Measurements from ENCODE around the gene TMEM129.

Gene TMEM129

GRCh38 chr4:1758306-1759121, 37.4 kb upstream of the TMEM129 start:
- DNase-seq: peak; percentile 11

DNA sequence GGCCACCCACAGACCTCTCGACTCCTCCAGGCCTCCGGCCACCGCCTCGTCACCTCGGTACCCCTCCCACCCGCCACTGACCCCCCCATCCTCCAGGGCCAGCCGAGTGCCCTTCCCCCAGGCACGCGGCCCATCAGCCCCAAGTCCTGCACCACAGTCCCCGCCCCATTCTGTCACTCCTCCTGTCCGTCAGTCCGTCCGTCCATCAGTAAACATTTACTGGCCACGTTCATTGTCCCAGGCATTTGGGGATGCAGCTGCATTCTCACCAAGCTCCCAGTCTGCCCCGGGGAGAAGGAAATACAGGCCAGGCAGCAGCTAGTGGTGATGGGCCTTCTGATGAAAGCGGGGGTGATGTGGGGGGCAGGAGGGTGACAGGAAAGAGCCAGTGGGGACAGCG, 36.7 kb upstream of the TMEM129 start:
- DNase-seq: no peak

GRCh38 chr4:1756893-1757779, 36.0 kb upstream of the TMEM129 start:
- DNase-seq: no peak

GRCh38 chr4:1756079-1756478, 35.0 kb upstream of the TMEM129 start:
- DNase-seq: no peak

- DNase-seq: no peak
These were observed 34.2 kb upstream of the TMEM129 start for GRCh38 chr4:1755297-1755696.

- DNase-seq: peak; percentile 86
These were observed 33.2 kb upstream of the TMEM129 start for GRCh38 chr4:1754336-1754735.

DNA sequence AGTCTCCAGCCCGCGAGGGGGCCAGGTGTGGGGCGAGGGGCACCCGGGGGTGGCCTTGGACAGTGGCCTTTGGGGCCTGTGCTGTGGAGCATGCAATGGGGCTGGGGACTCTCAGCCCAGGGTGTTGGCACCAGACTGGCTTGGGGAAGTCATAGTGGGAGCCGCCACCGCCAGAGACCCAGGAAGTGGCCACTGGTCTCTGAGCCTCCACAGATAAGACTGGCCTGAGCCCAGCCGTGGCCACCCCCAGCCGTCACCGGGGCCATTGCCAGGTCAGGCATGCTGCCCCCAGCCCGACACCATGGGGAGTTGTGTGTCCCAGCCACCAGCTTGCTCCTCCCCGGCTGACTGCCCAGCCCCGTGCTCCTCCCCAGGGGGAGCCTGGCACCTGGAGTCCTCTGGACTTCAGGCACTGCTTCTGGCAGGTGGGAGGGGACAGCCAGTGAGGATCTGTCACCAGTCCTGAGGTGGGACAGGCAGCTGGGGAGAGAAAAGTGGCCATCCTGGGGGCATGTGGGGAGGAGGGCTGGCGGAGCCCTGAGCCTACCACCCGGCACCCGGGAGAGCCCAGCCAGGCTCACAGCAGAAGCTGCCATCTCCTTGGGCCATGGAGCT, 32.7 kb upstream of the TMEM129 start:
- no peak for DNase-seq

- DNase-seq: no peak
These were observed 32.2 kb upstream of the TMEM129 start for GRCh38 chr4:1753294-1753696.

- peak; percentile 35 for DNase-seq
These were observed 31.3 kb upstream of the TMEM129 start for GRCh38 chr4:1752284-1753041.

DNA sequence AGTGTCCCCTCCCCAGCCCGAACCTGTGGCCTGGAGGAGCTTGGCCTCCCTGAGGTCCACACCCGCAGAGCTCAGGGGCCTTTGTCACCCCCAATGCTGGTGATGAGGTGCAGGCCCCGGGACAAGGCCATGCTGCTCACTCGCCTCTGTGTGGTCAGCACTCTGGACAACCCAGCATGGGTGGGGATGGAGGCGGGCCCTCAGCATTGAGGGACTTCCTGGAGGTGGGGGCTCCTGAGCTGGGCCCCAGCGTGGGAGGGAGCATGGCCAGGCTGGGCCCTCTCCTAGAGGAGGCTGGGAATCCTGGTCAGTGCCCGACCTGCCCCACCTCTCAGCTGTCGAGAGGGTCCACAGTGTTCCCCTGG, 30.8 kb upstream of the TMEM129 start:
- no peak for DNase-seq

DNA sequence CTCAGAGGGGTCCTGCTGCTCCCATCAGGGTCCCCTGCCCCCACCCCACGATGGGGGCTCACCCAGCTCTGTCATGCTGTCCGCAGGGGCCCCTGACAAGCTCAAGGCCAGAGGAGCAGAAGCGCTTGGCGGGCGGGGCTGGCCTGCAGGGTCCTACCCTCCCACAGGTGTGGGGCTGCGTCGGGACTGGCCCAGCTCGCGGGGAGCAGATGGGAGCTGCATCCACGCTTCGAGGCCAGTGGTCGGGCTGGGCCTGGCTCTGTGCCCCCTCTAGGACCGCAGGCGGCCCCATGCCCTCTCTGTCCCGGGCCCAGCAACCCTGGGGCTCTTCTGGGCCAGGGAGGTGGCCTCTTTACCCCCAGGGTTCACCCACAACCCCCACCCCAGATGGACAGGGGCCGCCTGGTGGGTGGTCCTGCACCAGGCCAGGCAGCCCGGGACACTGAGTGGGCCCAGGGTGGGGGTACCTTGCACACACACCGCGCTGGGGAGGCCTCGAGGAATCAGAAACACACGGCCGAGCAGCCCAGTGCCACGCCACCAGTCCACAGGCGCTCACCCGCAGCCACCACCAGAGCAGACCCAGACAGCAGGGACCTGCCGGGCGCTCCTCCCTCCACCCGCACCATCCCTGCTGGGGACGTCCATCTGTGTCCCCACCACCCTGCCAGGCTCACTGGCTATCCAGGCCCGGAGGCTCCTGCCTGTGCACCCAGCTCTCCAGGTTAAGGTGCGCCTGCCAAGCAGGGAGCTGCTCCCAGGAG, 30.2 kb upstream of the TMEM129 start:
- no peak for DNase-seq

DNA sequence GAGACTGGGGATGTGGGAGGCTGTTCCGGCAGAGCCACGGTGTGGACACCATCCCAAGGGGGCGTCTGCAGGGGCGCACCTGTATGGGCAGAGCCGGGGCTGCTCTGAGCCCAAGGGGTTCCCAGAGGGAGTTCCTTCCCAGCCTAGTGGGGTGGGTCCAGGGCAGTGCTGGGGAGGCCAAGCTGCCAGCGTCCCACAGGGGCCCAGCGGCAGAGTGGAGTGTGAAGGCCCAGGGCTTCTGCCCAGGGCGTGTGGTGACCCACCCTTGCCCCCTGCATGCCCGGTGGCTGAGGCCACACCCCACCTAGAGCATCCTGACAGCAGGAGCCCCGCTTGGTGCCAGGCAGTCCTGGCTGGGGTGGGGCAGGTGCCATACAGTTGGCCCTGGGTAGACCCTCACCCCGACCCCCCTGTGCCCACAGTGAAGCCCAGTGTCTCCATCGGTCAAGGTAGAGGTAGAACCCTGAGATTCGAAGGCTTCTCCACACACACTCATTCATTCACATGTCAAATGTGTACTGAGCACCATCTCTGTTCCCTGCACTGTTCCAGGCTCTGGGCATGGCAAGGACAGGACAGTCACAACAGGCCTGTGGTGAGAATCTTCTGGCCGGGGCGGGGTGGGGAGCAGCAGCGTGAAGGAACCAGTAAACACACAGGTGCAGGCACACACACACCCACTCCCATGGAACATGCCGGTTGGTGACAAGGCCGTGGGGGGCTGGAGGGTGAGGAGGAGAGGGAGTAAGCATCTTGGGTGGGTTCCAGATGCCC, 29.4 kb upstream of the TMEM129 start:
- DNase-seq: no peak

DNA sequence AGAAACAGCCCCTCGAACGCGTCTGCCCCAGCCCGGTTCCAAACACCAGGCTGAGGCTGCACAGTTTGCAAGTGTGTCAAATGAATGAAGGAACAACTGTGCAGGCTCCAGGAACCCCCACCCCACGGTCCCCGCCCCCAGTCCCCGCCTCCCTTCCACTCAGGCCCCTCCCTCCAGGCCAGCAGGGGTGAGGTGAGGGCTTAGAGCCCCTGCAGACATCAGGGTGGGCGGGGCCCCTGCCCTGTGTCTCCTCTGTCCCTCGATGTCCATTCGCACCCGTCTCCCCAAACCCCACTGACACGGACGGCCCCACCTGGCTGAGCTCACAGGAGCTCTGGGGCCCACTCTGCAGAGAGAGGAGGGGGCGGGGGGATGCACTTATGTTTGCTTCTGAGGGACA, 28.7 kb upstream of the TMEM129 start:
- no peak for DNase-seq

GRCh38 chr4:1749370-1749769, 28.2 kb upstream of the TMEM129 start:
- no peak for DNase-seq

DNA sequence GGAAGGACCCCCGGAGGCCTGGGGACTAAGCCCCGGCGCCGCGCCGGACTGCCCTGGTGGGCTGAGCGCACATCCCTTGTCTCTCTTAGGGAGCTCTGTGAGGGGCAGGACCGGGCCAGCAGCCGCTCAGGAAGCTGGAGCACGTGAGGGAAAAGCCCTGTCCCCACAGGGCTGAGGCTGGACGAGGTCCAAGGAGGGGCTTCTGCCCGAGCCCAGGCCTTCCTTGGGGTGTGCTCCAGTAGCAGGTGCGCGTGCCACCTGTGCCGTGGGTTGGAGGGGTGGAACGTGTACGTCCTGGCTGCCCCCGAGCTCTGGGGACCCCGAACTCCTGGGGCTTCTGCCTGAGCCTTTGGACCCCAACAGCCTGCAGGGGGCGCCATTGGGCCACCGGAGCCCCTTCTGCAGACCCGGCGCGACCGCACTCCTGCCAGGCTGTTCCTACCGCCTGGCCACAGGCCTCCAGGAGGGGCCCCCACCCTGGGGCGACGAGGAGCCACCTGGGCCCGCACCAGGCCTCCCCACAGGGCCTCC, 27.4 kb upstream of the TMEM129 start:
- DNase-seq: peak; percentile 71

DNA sequence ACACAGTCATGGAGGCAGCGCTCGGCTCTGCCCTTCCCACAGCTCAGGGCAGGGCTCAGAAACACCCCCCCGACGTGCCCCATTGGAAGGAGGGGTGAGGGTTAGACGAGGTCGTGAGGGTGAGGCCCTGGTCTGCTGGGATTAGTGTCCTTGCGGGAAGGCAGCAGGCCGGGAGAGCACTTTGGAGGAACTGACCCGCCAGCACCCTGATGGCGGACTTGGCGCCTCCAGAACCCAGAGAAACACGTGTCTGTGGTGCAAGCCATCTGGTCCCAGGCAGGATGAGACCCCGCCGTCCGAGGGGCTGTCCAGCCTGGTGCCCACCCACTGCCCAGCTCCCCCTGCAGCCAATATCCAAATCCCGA, 26.5 kb upstream of the TMEM129 start:
- DNase-seq: no peak

- DNase-seq: no peak
These were observed 25.9 kb upstream of the TMEM129 start for GRCh38 chr4:1746919-1747602.

DNA sequence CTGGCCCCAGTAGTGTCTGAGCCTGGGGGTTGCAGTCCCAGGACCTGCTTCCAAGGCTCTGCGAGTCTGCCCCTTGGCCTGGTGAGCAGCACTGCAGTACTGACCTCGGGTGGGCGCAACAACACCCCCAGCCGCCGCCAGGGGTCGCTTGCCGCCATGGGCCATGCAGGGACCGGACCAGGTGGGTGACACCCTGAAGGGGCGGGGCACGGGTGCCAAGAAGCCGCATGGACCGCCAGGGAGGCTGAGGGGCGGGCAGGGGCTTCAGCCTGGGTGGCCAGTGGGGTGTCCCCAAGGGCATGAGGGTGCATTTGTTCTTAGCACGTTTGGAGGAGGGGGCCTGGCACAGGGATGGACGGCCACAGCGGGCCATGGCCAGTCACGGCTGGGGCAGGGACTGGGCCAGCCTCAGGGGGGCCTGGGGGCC, 25.2 kb upstream of the TMEM129 start:
- peak; percentile 16 for DNase-seq

- no peak for DNase-seq
These were observed 24.6 kb upstream of the TMEM129 start for GRCh38 chr4:1745697-1746096.

DNA sequence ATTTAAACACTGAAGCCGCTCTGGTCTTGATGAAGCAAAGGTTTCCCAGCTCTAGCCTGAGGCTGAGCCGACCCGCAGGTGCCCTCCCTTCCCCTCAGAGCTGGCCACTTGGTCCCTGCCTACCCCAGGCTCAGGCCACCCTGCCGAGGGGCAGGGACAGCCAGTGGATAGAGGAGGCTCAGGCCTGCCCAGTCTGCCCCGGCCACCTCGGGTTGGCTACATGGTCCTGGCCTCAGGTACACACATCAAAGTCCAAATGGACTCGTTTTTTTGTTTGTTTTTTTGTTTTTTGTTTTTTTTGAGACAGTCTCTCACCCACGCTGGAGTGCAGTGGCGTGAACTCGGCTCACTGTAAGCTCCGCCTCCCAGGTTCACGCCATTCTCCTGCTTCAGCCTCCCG, 24.0 kb upstream of the TMEM129 start:
- DNase-seq: no peak

DNA sequence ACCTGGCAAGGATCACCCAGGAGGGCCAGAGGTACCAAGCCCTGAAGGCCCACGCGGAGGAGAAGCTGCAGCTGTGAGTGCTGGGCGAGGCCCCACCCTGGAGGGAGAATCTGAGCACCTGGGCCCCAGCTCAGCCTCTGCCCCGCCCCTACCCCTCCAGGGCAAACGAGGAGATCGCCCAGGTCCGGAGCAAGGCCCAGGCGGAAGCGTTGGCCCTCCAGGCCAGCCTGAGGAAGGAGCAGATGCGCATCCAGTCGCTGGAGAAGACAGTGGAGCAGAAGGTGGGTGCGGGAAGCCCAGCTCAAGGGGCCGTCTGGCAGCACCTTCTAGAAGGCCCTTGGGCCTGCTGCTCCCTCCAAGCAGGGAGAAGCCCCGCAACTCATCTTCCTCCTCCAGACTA, 23.4 kb upstream of the TMEM129 start:
- no peak for DNase-seq
